ENCODE data around the gene TTC33. TPM values are rescaled to one million over a fixed set of nuclear protein-coding genes. Genes with fewer than 3 reads are reported as not detected.
"Not testable (repeated sequence)": the region's sequence is repeated elsewhere in the genome, so short reads cannot be mapped to it uniquely, and the experiment has no call there.

TTC33 gene
- total RNA-seq, 1 donor from 2014 or later, result 22.0 TPM

GRCh38 chr5:40571729-40572128 is 184.0 kb downstream of the TTC33 start:
- no peak for DNase-seq

DNA sequence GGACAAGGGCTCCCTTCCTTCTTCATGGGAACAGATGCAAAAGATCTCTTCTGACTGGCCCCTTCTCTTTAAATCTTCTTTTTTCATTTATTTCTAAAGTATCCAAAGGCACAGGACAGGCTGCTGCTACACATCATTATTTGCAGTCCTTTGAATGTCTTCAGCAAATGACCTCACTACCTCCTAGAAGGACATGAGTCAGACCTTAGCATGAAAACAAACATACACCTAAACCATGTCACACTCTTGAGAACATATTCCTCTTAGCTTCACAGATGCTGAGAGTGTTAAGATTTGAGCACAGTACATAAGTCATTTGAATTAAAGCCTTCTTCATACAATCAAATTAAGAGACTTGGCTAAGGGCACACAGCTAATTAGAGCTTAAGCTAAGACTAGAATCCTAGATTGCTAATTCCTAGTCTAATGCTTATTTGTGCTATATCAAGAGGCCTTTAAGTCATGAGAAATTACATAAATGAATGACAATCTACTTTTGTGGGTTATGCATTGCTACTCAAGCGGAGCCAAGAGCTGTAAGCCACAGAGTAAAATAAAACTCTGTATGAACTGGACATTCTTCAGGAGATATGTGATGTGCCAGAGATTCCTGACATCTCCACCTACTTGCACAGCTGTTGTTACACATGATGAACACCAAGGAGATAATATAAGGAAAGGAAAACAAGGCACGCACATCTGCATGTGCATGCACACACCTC is 185.2 kb downstream of the TTC33 start:
- DNase-seq, result no peak

DNA sequence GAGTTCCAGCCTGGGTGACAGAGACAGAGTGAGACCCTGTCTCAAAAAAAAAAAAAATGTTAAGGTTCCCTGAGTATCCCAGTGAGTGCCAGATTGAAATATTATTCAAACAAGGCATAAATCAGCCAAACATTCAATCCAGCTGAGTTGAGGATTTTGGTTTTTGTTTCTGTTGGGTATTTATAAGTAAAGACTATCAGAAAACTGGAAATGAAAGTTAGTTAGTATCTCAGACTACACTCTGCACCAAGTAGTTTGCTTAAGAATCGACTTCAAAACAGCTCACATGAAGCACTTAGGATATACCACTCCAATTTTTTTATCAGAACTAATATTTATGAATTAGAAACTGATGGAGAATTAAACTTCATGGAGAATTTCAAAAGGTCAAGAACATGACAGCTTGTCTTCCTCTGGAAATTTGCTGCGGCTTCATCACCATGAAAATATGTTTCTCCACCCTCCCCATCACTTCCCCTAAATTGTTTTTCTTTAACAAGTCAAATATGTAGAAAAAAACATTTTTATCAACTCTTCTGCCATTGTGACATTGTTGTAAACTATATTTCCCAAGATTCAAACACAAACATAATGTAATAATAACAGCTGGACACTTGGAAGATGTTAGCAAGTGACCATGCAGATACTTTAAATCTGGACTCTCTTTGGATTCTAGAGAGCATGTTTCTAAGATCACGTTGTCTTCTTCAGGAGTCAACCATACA is 186.1 kb downstream of the TTC33 start:
- no peak for DNase-seq

DNA sequence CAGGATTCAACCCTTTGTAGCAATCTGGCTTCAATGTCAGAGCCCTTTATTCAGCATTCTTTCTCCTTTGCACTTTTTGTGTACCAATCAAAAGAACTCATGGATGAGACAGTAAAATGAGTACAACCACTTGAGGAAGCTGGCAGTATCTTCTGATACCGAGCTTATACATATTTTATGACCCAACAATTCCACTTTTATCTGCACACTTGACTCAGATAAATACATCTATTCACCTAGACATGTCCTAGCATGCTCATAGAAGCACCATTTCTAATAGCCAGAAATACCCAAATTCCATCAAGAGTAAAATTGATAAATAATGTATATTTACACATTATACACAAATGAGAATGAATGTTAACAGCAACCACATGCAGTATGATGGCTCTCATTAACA is 187.2 kb downstream of the TTC33 start:
- no peak for DNase-seq

- DNase-seq, result not testable (repeated sequence)
Measured at GRCh38 chr5:40563173-40563572, 192.6 kb downstream of the TTC33 start.

DNA sequence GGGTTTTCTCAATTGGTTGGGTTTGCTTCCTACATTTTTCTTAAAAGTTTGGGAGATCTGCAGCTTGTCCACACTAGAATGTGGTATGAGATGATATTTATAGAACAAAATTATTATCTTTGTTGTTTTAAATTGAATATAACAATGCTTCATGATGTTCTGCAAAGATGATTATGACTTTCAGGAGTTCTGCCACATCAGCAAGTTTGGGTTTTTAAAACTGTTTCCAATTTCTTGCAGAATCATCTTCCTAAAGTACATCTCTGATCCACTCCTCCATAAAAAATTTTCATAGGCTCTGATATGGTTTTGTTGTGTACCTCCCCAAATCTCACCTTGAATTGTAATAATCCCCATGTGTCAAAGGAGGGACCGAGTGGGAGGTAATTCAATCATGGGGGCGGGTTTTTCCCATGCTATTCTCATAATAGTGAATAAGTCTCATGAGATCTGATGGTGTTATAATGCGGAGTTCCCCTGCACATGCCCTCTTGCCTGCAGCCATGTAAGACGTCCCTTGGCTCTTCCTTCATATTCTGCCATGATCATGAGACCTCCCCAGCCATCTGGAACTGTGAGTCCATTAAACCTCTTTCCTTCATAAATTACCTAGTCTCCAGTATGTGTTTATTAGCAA is 195.2 kb downstream of the TTC33 start:
- no peak for DNase-seq

DNA sequence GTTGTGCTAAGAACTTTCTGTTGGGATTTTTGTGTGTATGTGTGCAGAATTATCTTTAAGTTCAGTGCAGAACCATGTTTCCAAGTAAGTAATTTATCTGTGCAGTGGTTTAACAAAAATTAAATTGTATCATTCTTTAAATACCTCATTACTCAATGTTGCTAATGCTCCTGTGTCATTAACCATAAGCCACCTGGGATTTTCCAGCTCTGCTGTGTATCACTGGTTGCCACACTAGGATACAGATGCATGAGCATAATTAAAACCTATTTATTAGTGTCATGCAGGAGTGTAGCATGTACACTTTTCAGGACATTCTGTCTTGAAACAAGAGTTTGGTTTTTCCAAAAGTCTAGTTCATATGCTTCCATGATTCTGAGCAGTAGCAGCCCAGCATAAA is 196.5 kb downstream of the TTC33 start:
- DNase-seq, result no peak

GRCh38 chr5:40557501-40557900 is 198.3 kb downstream of the TTC33 start:
- no peak for DNase-seq

- DNase-seq, result no peak
Measured at GRCh38 chr5:40556811-40557210, 198.9 kb downstream of the TTC33 start.

- no peak for DNase-seq
Measured at GRCh38 chr5:40555886-40556285, 199.9 kb downstream of the TTC33 start.

GRCh38 chr5:40554813-40555212 is 200.9 kb downstream of the TTC33 start:
- DNase-seq, result no peak

DNA sequence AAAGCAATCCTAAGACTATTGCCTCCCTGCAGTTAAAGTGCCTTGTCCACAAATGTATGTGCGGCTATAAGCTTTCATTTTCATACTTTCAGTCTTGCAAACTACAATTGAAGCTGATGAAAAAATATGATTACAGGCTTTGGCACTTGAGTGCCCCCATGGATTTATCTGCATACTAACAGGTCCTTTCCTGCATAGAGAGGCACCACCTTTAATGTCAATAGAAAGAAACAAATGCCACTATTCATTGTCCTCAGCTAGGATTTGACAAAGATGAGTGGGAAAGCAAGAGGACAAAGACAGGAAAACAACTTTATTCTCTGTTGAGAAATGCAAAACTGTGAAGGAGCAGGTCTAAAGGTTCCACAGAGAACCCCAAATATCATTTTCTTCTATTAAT is 201.7 kb downstream of the TTC33 start:
- DNase-seq, result no peak

- no peak for DNase-seq
Measured at GRCh38 chr5:40552981-40553380, 202.8 kb downstream of the TTC33 start.

DNA sequence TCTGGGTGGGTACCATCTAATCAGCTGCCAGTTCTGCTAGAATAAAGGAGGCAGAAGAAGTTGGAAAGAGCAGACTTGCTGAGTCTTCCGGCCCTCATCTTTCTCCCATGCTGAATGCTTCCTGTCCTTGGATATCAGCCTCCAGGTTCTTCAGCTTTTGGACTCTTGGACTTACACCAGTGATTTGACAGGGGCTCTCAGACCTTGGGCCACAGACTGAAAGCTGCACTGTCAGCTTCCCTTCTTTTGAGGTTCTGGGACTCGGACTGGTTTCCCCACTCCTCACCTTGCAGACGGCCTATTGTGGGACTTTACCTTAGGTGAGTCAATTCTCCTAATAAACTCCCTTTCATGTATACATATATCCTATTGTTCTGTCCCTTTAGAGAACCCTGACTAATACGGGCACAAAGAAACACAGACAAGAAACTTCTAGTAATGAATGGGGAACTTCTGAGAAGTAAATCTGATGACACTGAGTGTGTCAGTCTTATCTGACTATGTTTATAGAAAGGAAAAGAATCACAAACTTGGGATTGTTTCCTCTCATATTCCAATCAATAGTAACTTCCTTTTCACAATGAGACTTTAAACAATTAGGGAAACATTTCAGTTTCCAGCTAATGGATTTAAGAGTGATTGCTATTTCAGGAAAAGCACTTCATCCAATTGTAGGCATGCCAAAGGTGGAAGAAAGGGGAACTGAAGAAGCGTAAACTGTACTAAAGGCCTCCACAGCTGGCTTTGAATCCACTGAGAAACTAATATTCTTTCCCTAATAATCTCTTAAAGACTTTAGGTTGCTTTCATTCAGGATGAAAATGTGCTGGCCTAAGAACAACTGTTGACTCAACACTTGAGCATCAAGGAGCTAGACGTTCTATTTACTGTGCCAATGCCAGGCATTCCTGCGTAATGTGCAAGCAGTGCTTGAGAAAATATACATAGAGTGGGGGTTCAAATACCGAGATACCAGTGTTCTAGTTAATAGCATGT is 204.0 kb downstream of the TTC33 start:
- no peak for DNase-seq

GRCh38 chr5:40550481-40550880 is 205.3 kb downstream of the TTC33 start:
- DNase-seq, result no peak

GRCh38 chr5:40549616-40550015 is 206.1 kb downstream of the TTC33 start:
- no peak for DNase-seq

GRCh38 chr5:40547994-40548575 is 207.7 kb downstream of the TTC33 start:
- DNase-seq, result no peak

DNA sequence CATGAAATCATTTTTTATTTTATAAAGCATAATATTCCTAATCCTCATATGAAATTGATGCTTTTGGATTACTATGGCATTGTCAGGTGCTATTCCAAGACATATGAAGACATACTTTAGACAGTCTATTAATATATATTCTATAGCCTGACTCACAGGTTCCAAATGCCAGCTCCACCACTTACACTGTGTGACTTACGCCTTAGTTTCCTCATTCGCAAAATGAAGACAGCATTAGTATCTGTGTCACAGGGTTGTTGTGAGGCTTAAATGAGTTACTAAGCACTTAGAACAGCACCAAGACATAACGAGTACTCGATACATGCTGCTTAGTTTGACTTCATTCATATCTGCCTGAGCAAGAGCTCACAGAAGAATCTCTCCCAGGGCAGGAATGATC is 208.2 kb downstream of the TTC33 start:
- no peak for DNase-seq

GRCh38 chr5:40540301-40540700 is 215.5 kb downstream of the TTC33 start:
- DNase-seq, result no peak

GRCh38 chr5:40524677-40525076 is 231.1 kb downstream of the TTC33 start:
- no peak for DNase-seq

GRCh38 chr5:40521925-40522324 is 233.8 kb downstream of the TTC33 start:
- DNase-seq, result no peak

Measured in skin of body (tissue), 2 donors.